ENCODE results near the gene PTCD3. TPM values are rescaled to one million over a fixed set of nuclear protein-coding genes. Genes with fewer than 3 reads are reported as not detected.

Gene PTCD3
- total RNA-seq, 1 donor from 2014 or later: 158 TPM

DNA sequence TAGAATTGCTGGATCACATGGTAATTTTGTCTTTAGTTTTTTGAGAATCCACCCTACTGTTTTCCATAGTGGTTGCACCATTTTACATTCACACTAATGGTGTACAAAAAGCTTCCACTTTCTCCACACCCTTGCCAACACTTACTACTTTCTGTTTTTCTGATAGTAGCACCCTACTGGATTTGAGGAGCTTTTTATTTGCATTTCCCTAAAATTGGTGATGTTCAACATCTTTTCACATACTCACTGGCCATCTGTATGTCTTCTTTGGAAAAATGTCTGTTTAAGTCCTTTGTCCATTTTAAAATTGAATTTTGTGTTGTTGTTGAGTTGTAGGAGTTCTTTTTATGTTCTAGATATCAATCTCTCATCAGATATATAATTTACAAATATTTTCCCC lies 3.9 kb upstream of the PTCD3 start:
- H3K4me1 ChIP-seq: peaks cover 38% of the 10 kb centered on the region
- H3K9me3 ChIP-seq (replicated peaks): no peaks in the 10 kb centered on the region
- H3K27me3 ChIP-seq (ENCODE audit: low read depth): no peaks in the 10 kb centered on the region
- no peak overlapping the region for H3K4me3 ChIP-seq
- H3K27ac ChIP-seq (replicated peaks): no peak overlapping the region
- intact Hi-C loops (cut with micrococcal nuclease): no loop called here
- peaks cover 40% of the 10 kb centered on the region for H3K36me3 ChIP-seq
- TF ChIP-seq, protein P1, sequence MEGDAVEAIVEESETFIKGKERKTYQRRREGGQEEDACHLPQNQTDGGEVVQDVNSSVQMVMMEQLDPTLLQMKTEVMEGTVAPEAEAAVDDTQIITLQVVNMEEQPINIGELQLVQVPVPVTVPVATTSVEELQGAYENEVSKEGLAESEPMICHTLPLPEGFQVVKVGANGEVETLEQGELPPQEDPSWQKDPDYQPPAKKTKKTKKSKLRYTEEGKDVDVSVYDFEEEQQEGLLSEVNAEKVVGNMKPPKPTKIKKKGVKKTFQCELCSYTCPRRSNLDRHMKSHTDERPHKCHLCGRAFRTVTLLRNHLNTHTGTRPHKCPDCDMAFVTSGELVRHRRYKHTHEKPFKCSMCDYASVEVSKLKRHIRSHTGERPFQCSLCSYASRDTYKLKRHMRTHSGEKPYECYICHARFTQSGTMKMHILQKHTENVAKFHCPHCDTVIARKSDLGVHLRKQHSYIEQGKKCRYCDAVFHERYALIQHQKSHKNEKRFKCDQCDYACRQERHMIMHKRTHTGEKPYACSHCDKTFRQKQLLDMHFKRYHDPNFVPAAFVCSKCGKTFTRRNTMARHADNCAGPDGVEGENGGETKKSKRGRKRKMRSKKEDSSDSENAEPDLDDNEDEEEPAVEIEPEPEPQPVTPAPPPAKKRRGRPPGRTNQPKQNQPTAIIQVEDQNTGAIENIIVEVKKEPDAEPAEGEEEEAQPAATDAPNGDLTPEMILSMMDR (IDR thresholded peaks at IDR 0.05; ENCODE audit: borderline replicate concordance): no peak
- DNase-seq: no peak

DNA sequence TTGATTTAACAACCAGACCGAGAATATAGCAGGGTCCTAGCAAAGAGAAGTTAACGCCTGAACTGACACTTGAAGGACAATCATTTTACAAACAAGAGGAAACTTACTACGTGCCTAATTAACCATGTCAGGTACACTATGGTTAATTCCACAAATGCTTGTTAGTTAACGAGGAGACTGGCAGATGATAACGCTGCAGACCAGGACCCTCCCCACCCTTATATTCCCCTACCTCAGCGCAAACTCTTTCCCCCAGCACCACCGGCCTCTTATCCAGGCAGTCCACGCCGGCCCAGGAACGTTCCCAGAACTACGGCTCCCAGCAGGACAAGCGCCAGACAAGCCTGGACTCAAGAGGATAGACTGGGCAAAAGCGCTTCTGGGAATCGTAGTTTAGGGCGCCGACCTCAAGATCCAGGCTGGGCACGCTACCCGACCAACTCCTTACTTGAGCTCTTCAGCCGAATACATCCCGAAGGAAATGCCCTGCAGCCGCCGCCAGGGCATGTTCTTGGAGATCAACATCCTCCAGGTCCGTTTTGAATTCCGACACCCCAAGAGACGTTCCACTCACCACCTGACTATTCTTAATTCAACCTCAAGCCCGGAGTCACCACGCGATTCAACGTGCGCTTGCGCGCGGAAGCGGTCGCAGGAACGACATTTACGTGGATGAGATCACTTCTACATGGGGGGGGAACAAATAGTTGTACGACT lies 625 bp upstream of the PTCD3 start, which contains the start of gene POLR1A:
POLR1A (minus strand) TSS at position 635 of the 717 bp plus-strand sequence; CDS start at position 525, 110 bp downstream.
- no peaks in the 10 kb centered on the region for H3K27me3 ChIP-seq (ENCODE audit: low read depth)
- peak within 1 kb of the TSS; percentile 82 for H3K27ac ChIP-seq (replicated peaks)
- peaks cover 55% of the 10 kb centered on the region for H3K4me1 ChIP-seq
- intact Hi-C loops (cut with micrococcal nuclease): no loop called here
- TF ChIP-seq, protein P1 (IDR thresholded peaks at IDR 0.05; ENCODE audit: borderline replicate concordance): no peak
- DNase-seq: peak; percentile 88
- H3K9me3 ChIP-seq (replicated peaks): no peaks in the 10 kb centered on the region
- peaks cover 35% of the 10 kb centered on the region for H3K36me3 ChIP-seq
- peak within 1 kb of the TSS; percentile 91 for H3K4me3 ChIP-seq

DNA sequence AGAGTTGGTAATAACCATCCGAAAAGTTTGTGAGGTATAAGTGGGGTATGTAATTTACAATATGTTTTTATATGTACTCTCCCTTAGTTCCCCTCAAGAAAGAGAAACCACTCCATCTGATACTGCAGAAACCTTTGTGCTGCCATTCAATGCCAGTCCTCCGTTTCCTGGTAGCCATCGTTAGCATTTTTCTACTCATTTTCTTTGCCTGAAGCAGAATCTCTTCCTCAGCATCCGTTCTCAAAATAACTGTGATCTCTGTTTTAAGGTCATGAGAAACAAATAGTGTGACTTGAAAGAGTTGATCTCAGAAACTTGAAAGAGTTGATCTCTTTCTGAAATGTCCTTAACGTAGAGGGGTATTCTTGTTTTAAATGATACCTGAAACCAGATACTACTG lies 996 bp downstream of the PTCD3 start:
- Histone ChIP-seq H3K9me3 (replicated peaks) (no peaks in the 10 kb centered on the region), H3K4me1 (peaks cover 55% of the 10 kb centered on the region), H3K36me3 (peaks cover 51% of the 10 kb centered on the region), H3K4me3 (peak overlapping the region; percentile 91), H3K27ac (replicated peaks) (no peak overlapping the region), H3K27me3 (ENCODE audit: low read depth) (no peaks in the 10 kb centered on the region)
- no peak for DNase-seq
- TF ChIP-seq, protein P1 (IDR thresholded peaks at IDR 0.05; ENCODE audit: borderline replicate concordance): no peak
- intact Hi-C loops (cut with micrococcal nuclease): no loop called here

DNA sequence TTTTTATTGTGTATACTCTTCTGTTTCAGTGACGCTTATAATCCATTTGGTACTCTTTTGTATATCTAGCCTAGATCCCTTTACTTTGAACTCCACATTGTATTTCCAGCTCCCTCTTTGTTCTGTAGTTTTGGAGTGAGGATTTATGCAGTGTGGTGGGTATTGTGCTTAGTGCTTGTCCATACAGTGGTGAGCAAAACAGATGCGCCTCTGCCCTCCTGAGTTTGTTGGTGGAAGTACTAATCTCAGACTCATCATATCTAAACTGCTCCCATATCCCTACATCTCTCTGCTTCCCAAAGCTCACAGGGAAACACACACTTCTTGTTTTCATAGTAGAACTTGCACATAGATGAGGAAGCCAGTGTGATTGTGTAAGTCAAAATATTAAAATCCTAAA lies 12.1 kb downstream of the PTCD3 start:
- Histone ChIP-seq H3K4me3 (no peak overlapping the region), H3K4me1 (peaks cover 23% of the 10 kb centered on the region), H3K36me3 (peaks cover 94% of the 10 kb centered on the region), H3K9me3 (replicated peaks) (no peaks in the 10 kb centered on the region), H3K27ac (replicated peaks) (no peak overlapping the region), H3K27me3 (ENCODE audit: low read depth) (no peaks in the 10 kb centered on the region)
- TF ChIP-seq, protein P1 (IDR thresholded peaks at IDR 0.05; ENCODE audit: borderline replicate concordance): no peak
- intact Hi-C loops (cut with micrococcal nuclease): no loop called here
- no peak for DNase-seq

DNA sequence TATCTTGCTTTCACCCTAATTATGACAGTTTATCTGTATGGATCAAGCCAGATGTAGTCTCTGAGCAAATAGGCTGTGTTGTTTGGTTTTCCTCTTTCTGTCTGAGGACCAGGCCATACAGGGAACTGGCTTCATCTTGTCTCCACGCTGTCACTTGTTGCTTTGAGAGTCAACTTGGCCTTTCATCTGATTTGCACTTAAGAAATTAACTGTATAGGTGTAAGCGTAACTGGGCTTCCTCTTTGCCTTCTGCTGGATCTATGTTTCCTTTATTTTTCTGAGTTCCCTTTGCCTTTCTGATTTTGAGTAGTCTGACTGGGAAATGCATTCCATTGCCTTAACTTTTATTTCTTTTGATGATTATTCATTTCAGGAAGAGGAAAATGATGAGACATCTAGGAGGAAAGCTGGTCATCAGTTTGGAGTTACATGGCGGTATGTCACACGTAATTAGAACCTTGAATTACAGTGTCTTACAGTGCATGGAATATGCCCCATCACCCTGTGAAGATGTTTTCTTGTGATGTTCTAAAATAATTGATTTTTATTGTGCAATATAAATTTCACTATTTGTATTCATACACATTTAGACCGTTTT lies 17.4 kb downstream of the PTCD3 start:
- H3K27me3 ChIP-seq (ENCODE audit: low read depth): no peaks in the 10 kb centered on the region
- no peak overlapping the region for H3K4me3 ChIP-seq
- TF ChIP-seq, protein P1 (IDR thresholded peaks at IDR 0.05; ENCODE audit: borderline replicate concordance): no peak
- no peak for DNase-seq
- no peaks in the 10 kb centered on the region for H3K9me3 ChIP-seq (replicated peaks)
- H3K27ac ChIP-seq (replicated peaks): no peak overlapping the region
- H3K4me1 ChIP-seq: no peaks in the 10 kb centered on the region
- intact Hi-C loops (cut with micrococcal nuclease): no loop called here
- H3K36me3 ChIP-seq: peaks cover 100% of the 10 kb centered on the region
